ENCODE results near the gene OST4.

Gene OST4

GRCh38 chr2:27058210-27058609 lies 13.2 kb downstream of the OST4 start:
- peaks cover 46% of the 10 kb centered on the region for H3K36me3 ChIP-seq (ENCODE audit: low read depth)
- no peaks in the 10 kb centered on the region for H3K4me1 ChIP-seq (ENCODE audit: insufficient read depth, poor library complexity, severe bottlenecking)
- ATAC-seq (ENCODE audit: low read depth), result no peak
- H3K27me3 ChIP-seq (ENCODE audit: insufficient read depth, poor library complexity, severe bottlenecking), result no peaks in the 10 kb centered on the region
- no peak overlapping the region for H3K4me3 ChIP-seq (ENCODE audit: severe bottlenecking)
- no peak for DNase-seq (ENCODE audit: low spot score)
- no peaks in the 10 kb centered on the region for H3K9me3 ChIP-seq (ENCODE audit: severe bottlenecking)
- H3K27ac ChIP-seq (ENCODE audit: poor library complexity, severe bottlenecking), result no peak overlapping the region
- no peak for TF ChIP-seq CTCF (IDR thresholded peaks at IDR 0.05; ENCODE audit: poor library complexity, severe bottlenecking)

- peaks cover 42% of the 10 kb centered on the region for H3K36me3 ChIP-seq (ENCODE audit: low read depth)
- no peak for ATAC-seq (ENCODE audit: low read depth)
- H3K9me3 ChIP-seq (ENCODE audit: severe bottlenecking), result no peaks in the 10 kb centered on the region
- H3K27ac ChIP-seq (ENCODE audit: poor library complexity, severe bottlenecking), result no peak overlapping the region
- no peak overlapping the region for H3K4me3 ChIP-seq (ENCODE audit: severe bottlenecking)
- H3K4me1 ChIP-seq (ENCODE audit: insufficient read depth, poor library complexity, severe bottlenecking), result no peaks in the 10 kb centered on the region
- TF ChIP-seq CTCF (IDR thresholded peaks at IDR 0.05; ENCODE audit: poor library complexity, severe bottlenecking), result no peak
- H3K27me3 ChIP-seq (ENCODE audit: insufficient read depth, poor library complexity, severe bottlenecking), result no peaks in the 10 kb centered on the region
- no peak for DNase-seq (ENCODE audit: low spot score)
These were observed 14.3 kb downstream of the OST4 start for GRCh38 chr2:27057184-27057583.

- peaks cover 36% of the 10 kb centered on the region for H3K36me3 ChIP-seq (ENCODE audit: low read depth)
- H3K4me3 ChIP-seq (ENCODE audit: severe bottlenecking), result no peak overlapping the region
- DNase-seq (ENCODE audit: low spot score), result no peak
- no peaks in the 10 kb centered on the region for H3K27me3 ChIP-seq (ENCODE audit: insufficient read depth, poor library complexity, severe bottlenecking)
- no peak for ATAC-seq (ENCODE audit: low read depth)
- H3K27ac ChIP-seq (ENCODE audit: poor library complexity, severe bottlenecking), result no peak overlapping the region
- H3K4me1 ChIP-seq (ENCODE audit: insufficient read depth, poor library complexity, severe bottlenecking), result no peaks in the 10 kb centered on the region
- no peaks in the 10 kb centered on the region for H3K9me3 ChIP-seq (ENCODE audit: severe bottlenecking)
- TF ChIP-seq CTCF (IDR thresholded peaks at IDR 0.05; ENCODE audit: poor library complexity, severe bottlenecking), result no peak
These were observed 16.7 kb downstream of the OST4 start for GRCh38 chr2:27054721-27055120.

- H3K27me3 ChIP-seq (ENCODE audit: insufficient read depth, poor library complexity, severe bottlenecking), result no peaks in the 10 kb centered on the region
- no peaks in the 10 kb centered on the region for H3K9me3 ChIP-seq (ENCODE audit: severe bottlenecking)
- no peak for ATAC-seq (ENCODE audit: low read depth)
- H3K36me3 ChIP-seq (ENCODE audit: low read depth), result peaks cover 36% of the 10 kb centered on the region
- DNase-seq (ENCODE audit: low spot score), result no peak
- no peak overlapping the region for H3K27ac ChIP-seq (ENCODE audit: poor library complexity, severe bottlenecking)
- no peak for TF ChIP-seq CTCF (IDR thresholded peaks at IDR 0.05; ENCODE audit: poor library complexity, severe bottlenecking)
- peaks cover 3% of the 10 kb centered on the region for H3K4me1 ChIP-seq (ENCODE audit: insufficient read depth, poor library complexity, severe bottlenecking)
- no peak overlapping the region for H3K4me3 ChIP-seq (ENCODE audit: severe bottlenecking)
These were observed 17.7 kb downstream of the OST4 start for GRCh38 chr2:27053776-27054175.

- H3K4me1 ChIP-seq (ENCODE audit: insufficient read depth, poor library complexity, severe bottlenecking), result peaks cover 3% of the 10 kb centered on the region
- no peak overlapping the region for H3K27ac ChIP-seq (ENCODE audit: poor library complexity, severe bottlenecking)
- no peaks in the 10 kb centered on the region for H3K27me3 ChIP-seq (ENCODE audit: insufficient read depth, poor library complexity, severe bottlenecking)
- H3K36me3 ChIP-seq (ENCODE audit: low read depth), result peaks cover 36% of the 10 kb centered on the region
- no peak for TF ChIP-seq CTCF (IDR thresholded peaks at IDR 0.05; ENCODE audit: poor library complexity, severe bottlenecking)
- ATAC-seq (ENCODE audit: low read depth) (no peak), DNase-seq (ENCODE audit: low spot score) (no peak)
- no peaks in the 10 kb centered on the region for H3K9me3 ChIP-seq (ENCODE audit: severe bottlenecking)
- H3K4me3 ChIP-seq (ENCODE audit: severe bottlenecking), result no peak overlapping the region
These were observed 18.1 kb downstream of the OST4 start for GRCh38 chr2:27053321-27053720.
